Measurements from ENCODE around the gene ECD.

Gene ECD

GRCh38 chr10:73182568-73182967, 14.8 kb upstream of the ECD start:
- H2AFZ ChIP-seq (ENCODE audit: low read length), result no peak overlapping the region
- H3K9me2 ChIP-seq (replicated peaks; ENCODE audit: insufficient read depth, low read length), result no peaks in the 10 kb centered on the region
- H3K79me2 ChIP-seq (ENCODE audit: low read length), result no peaks in the 10 kb centered on the region
- no peaks in the 10 kb centered on the region for H3K4me1 ChIP-seq (ENCODE audit: low read length)
- no peaks in the 10 kb centered on the region for H3K36me3 ChIP-seq (replicated peaks; ENCODE audit: insufficient read depth, low read length)
- DNase-seq, result no peak
- H3F3A ChIP-seq (ENCODE audit: insufficient read depth, low read length), result no peaks in the 10 kb centered on the region
- no peak overlapping the region for H3K4me2 ChIP-seq (ENCODE audit: low read depth, low read length)
- H3K9me3 ChIP-seq (replicated peaks; ENCODE audit: insufficient read depth, low read length), result no peaks in the 10 kb centered on the region
- H3K4me3 ChIP-seq (ENCODE audit: low read length), result no peak overlapping the region
- H3K27ac ChIP-seq (ENCODE audit: low read length), result no peak overlapping the region
- TF ChIP-seq EZH2phosphoT487 (IDR thresholded peaks at IDR 0.05; ENCODE audit: low read length) (no peak), EZH2 (optimal IDR thresholded peaks at IDR 0.05; ENCODE audit: low read depth, low read length) (no peak), CTCF (IDR thresholded peaks at IDR 0.05; ENCODE audit: low read length) (no peak)
- H3K9ac ChIP-seq (ENCODE audit: low read length), result no peak overlapping the region
- H3K27me3 ChIP-seq (replicated peaks; ENCODE audit: insufficient read depth, low read length), result no peaks in the 10 kb centered on the region
- no peaks in the 10 kb centered on the region for H4K20me1 ChIP-seq (ENCODE audit: insufficient read depth, low read length)

GRCh38 chr10:73174148-73174925, 6.5 kb upstream of the ECD start:
- Histone ChIP-seq H4K20me1 (ENCODE audit: insufficient read depth, low read length) (no peaks in the 10 kb centered on the region), H3K4me2 (ENCODE audit: low read depth, low read length) (no peak overlapping the region), H3K36me3 (replicated peaks; ENCODE audit: insufficient read depth, low read length) (no peaks in the 10 kb centered on the region), H3K27me3 (replicated peaks; ENCODE audit: insufficient read depth, low read length) (no peaks in the 10 kb centered on the region), H3K9me2 (replicated peaks; ENCODE audit: insufficient read depth, low read length) (no peaks in the 10 kb centered on the region), H3K4me3 (ENCODE audit: low read length) (no peak overlapping the region), H3K9me3 (replicated peaks; ENCODE audit: insufficient read depth, low read length) (no peaks in the 10 kb centered on the region), H2AFZ (ENCODE audit: low read length) (no peak overlapping the region), H3K9ac (ENCODE audit: low read length) (no peak overlapping the region), H3F3A (ENCODE audit: insufficient read depth, low read length) (no peaks in the 10 kb centered on the region), H3K4me1 (ENCODE audit: low read length) (no peaks in the 10 kb centered on the region), H3K79me2 (ENCODE audit: low read length) (no peaks in the 10 kb centered on the region), H3K27ac (ENCODE audit: low read length) (no peak overlapping the region)
- TF ChIP-seq EZH2 (optimal IDR thresholded peaks at IDR 0.05; ENCODE audit: low read depth, low read length) (no peak), EZH2phosphoT487 (IDR thresholded peaks at IDR 0.05; ENCODE audit: low read length) (no peak), CTCF (IDR thresholded peaks at IDR 0.05; ENCODE audit: low read length) (no peak)
- DNase-seq, result no peak

GRCh38 chr10:73172867-73173266, 5.1 kb upstream of the ECD start:
- Histone ChIP-seq H3K9ac (ENCODE audit: low read length) (no peak overlapping the region), H3K36me3 (replicated peaks; ENCODE audit: insufficient read depth, low read length) (no peaks in the 10 kb centered on the region), H2AFZ (ENCODE audit: low read length) (no peak overlapping the region), H3K9me3 (replicated peaks; ENCODE audit: insufficient read depth, low read length) (no peaks in the 10 kb centered on the region), H3K27ac (ENCODE audit: low read length) (no peak overlapping the region), H3K9me2 (replicated peaks; ENCODE audit: insufficient read depth, low read length) (no peaks in the 10 kb centered on the region), H3K4me1 (ENCODE audit: low read length) (peaks cover 4% of the 10 kb centered on the region; the same call in 1 of the 2 replicates), H4K20me1 (ENCODE audit: insufficient read depth, low read length) (no peaks in the 10 kb centered on the region), H3K4me3 (ENCODE audit: low read length) (no peak overlapping the region), H3F3A (ENCODE audit: insufficient read depth, low read length) (peaks cover 4% of the 10 kb centered on the region; the same call in 1 of the 2 replicates), H3K4me2 (ENCODE audit: low read depth, low read length) (no peak overlapping the region), H3K79me2 (ENCODE audit: low read length) (peaks cover 8% of the 10 kb centered on the region), H3K27me3 (replicated peaks; ENCODE audit: insufficient read depth, low read length) (no peaks in the 10 kb centered on the region)
- TF ChIP-seq EZH2 (optimal IDR thresholded peaks at IDR 0.05; ENCODE audit: low read depth, low read length), result no peak
- no peak for TF ChIP-seq CTCF (IDR thresholded peaks at IDR 0.05; ENCODE audit: low read length)
- TF ChIP-seq EZH2phosphoT487 (IDR thresholded peaks at IDR 0.05; ENCODE audit: low read length), result no peak
- no peak for DNase-seq

Data from MM.1S (cell line).